CD4-positive, alpha-beta T cell treated with Interleukin-6 for 4 hours (primary cell): Measurements from ENCODE around the gene GRK5.

Source experiments
- DNase-seq: peaks from one replicate; pipeline ENCODE4 v3.0.0-alpha.2; 2020; ENCODE audit warnings: mixed read lengths

GRK5 gene

DNA sequence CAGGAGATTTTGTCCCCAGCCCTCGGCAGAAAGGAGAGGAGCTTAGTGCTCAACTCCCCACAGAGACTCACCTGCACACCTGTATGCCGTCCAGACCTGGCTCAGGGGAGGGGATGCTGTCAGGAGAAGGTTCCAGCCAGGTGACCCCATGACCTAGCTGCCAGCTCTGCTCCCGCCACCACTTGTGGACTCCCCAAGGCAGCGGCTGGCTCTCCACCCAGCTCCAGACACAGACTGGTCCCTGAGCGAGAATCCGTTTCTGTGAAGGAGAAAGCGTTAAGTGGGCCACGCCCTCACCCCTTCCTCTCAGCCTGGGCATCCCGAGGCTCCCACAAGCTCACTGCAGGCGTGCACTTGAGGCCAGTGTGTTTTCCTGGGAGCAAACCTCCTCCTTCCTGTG is 258.7 kb downstream of the GRK5 start:
- DNase-seq, result no peak

DNA sequence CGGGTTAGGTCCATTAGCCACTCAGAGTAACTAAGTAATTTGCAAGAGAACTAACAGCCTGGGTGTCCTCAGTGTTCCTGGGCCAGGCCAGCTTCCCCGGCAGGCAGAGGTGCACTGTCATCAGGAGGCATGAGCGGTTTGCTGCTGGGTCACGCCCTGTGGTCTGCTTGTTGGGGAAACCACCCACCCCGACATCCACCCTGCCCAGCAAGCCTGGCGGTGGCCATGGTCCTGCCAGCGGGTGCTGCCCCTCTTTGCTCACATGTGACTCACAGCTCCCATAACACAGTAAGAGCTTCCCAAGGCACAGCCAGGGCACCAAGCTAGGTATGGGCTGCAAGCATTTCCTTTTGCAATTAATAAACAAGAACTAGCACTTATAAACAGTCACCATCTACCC is 259.3 kb downstream of the GRK5 start:
- peak; percentile 51 for DNase-seq

DNA sequence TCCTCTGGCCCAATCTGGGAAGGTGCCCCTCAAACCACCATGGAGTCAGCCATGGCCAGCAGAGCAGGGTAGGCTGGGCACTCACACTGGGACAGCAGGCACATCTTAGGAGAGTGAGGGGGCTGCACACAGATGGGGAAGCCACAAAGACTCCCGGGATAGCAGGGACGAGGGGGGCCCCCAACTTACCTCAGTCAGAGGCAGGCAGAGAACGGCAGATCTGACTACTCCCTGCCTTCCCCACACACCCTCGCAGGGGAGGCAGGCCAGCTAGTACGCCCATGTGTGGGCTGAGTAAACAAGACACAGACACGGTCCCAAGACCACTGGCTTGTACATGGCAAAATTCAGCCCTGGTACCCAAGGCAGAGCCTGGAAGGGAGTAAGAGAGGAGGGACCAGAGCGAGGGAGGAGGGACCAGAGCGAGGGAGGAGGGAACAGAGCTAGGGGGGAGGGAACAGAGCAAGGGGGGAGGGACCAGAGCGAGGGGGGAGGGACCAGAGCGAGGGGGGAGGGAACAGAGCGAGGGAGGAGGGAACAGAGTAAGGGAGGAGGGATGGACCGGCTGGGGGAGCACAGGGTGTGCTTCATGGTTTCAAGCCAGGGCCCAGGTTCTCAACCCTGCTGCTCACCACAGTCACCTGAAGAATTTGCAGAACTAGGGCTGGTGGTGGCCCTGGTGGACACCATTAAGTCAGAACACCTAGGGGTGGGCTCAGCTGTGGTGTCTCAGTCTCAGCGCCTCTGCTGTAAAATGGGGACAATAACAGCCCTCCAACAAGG is 261.4 kb downstream of the GRK5 start:
- no peak for DNase-seq

DNA sequence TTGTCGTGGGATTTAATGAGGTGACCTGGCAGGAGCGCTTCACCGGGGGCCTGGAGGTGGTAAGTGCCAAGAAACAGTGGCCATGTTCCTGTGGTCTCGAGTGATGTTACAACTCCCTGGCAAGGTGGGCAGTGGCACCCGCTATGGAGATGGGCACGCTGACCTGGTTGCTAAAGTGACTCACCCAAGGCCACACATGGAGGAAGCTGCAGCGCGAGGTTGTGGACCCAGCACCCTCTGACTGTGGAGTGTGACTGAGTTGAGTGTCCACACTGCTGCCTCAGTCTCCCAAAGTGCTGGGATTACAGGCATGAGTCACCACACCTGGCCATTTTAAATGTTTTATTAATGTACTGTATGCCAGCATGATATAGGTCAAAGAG is 261.9 kb downstream of the GRK5 start:
- no peak for DNase-seq

DNA sequence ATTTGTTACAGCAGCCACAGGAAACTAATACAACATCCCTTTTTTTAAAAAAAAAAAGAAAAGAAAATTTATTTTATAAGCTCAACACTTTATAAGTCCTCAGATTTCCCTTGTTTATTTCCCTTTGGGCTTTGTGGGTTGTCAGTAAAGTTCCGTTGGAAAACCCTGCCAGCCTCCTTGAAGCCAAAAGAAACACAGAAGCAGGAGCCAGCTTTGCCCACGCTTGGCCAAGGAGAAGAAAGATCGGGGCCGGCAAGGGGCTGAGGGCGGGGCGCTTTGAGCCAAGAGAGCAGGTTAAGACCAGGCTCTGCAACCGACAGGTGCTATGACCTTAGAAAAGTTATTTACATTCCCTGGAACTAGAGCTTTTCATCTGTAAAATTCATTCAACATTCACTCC is 262.5 kb downstream of the GRK5 start:
- DNase-seq, result no peak

- no peak for DNase-seq
Observed at GRCh38 chr10:119470920-119471702, 263.7 kb downstream of the GRK5 start.

DNA sequence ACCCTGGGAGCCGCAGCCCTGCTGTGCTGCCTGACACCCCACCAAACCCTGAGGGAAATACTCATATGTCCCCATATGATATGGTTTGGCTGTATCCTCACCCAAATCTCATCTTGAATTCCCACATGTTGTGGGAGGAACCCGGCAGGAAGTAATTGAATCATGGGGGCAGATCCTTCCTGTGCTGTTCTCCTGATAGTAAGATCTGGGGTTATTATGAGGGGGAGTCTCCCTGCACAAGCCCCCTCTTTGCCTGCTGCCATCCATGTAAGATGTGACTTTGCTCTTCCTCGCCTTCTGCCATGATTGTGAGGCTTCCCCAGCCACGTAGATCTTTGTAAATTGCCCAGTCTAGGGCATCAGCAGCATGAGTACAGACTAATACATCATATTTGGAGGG is 266.4 kb downstream of the GRK5 start:
- DNase-seq, result no peak

- DNase-seq, result no peak
Observed at GRCh38 chr10:119474606-119475005, 267.2 kb downstream of the GRK5 start.

DNA sequence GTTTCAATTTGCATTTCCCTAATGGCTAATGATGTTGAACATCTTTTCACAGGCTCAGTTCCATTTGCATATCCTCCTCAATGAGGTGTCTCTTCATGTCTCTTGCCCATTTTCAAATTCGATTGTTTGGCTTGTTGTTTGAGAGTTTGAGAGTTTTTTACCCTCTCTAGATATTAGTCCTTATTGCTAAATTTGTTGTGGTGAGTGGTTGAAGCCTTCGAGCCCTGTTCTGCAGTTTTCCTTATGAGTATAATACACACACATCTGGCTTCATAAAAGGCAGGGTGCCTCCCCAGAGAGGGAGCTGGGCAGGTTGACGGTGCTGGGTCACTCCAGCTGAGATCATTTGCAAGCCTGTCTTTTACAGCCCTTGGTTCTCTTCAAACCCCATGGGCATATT is 270.1 kb downstream of the GRK5 start:
- no peak for DNase-seq

- DNase-seq, result peak; percentile 45
Observed at GRCh38 chr10:119478111-119478802, 270.9 kb downstream of the GRK5 start.

DNA sequence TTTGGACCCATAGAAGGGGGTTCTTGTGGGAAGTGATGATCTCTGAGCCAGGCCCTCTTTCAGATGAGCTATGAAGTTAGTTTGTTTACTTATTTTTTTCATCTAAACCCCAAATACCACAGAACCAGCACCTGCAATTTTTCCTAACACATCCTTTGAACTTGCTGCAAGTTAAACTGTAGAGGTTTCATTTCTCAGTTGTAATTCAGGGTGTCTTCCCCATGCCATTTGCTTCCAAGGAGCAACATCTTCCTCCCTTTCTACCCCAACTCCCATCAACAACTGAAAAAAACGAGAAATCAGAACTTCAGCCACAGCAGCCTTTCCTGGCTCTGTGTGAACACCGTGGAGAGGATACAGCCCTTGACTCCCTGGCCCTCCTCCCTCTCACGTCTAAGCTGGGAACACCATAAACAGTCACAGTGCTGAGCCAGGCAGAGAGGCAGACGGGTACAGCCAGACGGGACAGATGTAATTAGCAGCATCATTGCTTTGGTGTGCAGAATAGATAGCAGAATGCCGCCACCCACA is 271.5 kb downstream of the GRK5 start:
- peak; percentile 30 for DNase-seq

DNA sequence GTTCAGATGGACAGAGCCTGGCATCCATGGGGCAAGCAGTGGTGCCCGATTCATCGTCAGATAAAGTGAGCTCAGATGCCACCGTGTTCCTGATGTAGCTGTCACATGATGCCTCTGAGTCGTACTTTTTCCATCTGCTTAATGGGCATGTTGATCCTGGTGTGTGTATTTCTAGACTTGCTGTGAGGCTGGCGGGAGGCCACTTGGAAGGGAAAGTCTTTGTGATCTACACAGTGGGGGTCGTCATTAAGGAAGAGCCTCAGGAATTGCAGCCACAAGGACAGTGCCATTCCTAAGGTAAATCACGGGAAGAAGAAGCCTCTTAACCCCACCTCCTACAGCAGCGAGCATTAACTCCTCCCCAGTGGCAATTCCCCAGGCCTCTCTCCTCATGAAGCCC is 272.2 kb downstream of the GRK5 start:
- no peak for DNase-seq

GRCh38 chr10:119480667-119481066 is 273.3 kb downstream of the GRK5 start:
- no peak for DNase-seq

- DNase-seq, result no peak
Observed at GRCh38 chr10:119481781-119482426, 274.5 kb downstream of the GRK5 start.

GRCh38 chr10:119483001-119483400 is 275.6 kb downstream of the GRK5 start:
- no peak for DNase-seq

- no peak for DNase-seq
Observed at GRCh38 chr10:119483839-119484238, 276.5 kb downstream of the GRK5 start.

GRCh38 chr10:119488675-119489074 is 281.3 kb downstream of the GRK5 start:
- DNase-seq, result no peak

- DNase-seq, result no peak
Observed at GRCh38 chr10:119489991-119490326, 282.6 kb downstream of the GRK5 start.

GRCh38 chr10:119491966-119492757 is 284.8 kb downstream of the GRK5 start:
- DNase-seq, result no peak

DNA sequence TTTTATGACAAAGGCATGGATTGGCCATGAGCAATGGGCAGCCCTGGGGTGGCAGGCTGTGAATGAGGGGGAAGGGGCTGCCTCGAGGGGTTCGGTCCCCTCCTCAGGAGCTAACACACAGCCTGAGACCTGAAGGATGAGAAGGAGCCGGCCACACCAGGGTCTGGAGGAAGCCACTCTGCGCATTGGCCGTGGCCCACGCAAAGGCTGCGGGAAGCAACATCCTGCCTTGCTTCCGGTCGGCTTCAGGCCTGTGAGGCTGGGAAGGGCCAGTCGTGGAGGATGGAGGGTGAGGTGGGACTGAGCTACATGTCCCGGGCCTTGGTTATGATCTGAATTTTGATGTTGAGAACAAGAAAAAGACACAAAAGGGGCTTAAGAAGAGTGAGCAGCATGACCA is 285.8 kb downstream of the GRK5 start:
- no peak for DNase-seq

DNA sequence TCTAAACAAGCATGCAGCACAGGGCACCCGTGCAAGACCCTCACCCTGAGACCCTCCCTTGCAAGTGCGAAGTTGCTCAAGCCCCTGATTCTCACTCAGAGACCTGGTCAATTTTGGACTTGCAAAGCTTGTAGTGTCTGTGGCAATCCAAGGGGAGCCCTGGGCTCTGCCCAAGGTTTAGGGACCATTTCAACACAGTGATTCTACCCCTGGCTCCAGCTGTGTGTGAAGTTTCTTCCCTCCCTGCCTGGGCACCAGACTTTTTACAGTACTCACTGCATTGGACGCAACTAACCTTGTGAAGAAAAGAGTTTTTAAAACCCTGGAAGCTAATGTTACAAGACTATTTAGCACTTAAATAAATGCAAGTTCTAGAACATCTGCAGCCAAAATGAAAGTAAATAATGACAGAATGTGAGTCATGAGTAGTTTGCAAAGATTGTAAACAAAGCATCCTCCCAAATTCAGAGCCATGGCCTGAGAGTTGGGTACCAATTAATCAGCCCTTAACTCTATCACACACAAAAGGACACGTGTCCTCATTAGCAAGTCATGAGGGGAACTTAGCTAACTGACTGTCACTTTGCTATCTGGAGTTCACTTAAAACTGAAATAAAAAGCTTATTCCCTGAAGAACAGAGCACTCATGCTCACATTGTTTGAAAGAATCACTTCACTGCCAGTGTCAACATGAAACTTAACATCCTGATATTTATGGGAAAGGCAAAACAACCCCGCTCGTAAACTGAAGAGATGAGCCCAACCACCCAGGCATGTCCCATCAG is 287.1 kb downstream of the GRK5 start:
- DNase-seq, result peak; percentile 29
